Neural progenitor cell (in vitro differentiated cells): ENCODE results near the gene SERGEF. TPM values are rescaled to one million over a fixed set of nuclear protein-coding genes. Genes with fewer than 3 reads are reported as not detected.

Experiments
- DNase-seq: peaks from one replicate; pipeline ENCODE4 v3.0.0-alpha.2; 2016; ENCODE audit warnings: low spot score
- H2AFZ ChIP-seq: fragments of 200-600 bp; sonication (generic); replicated peaks from 2 replicates; pipeline ENCODE4 v1.6.1; 2016; ENCODE audit warnings: antibody characterized with exemption
- H3F3A ChIP-seq: fragments of 200-600 bp; sonication (generic); 2 replicates; pipeline ENCODE4 v1.6.1; 2016; ENCODE audit warnings: antibody characterized with exemption, low read depth
- H3K27ac ChIP-seq: fragments of 200-600 bp; sonication (generic); 2 replicates; pipeline ENCODE4 v1.5.1; 2016; ENCODE audit warnings: mild to moderate bottlenecking
- H3K27me3 ChIP-seq: fragments of 200-600 bp; sonication (generic); 2 replicates; pipeline ENCODE4 v1.6.1; 2016; ENCODE audit warnings: mild to moderate bottlenecking, moderate library complexity
- H3K36me3 ChIP-seq: fragments of 200-600 bp; sonication (generic); 2 replicates; pipeline ENCODE4 v1.5.1; 2016
- H3K4me1 ChIP-seq: fragments of 200-600 bp; sonication (generic); 2 replicates; pipeline ENCODE4 v1.6.1; 2016; ENCODE audit warnings: mixed run types
- H3K4me2 ChIP-seq: fragments of 200-600 bp; sonication (generic); 2 replicates; pipeline ENCODE4 v1.6.1; 2016
- H3K4me3 ChIP-seq: fragments of 200-600 bp; sonication (generic); 2 replicates; pipeline ENCODE4 v1.5.1; 2016
- H3K79me2 ChIP-seq: fragments of 200-600 bp; sonication (generic); 2 replicates; pipeline ENCODE4 v1.6.1; 2016; ENCODE audit warnings: low read depth
- H3K9ac ChIP-seq: fragments of 200-600 bp; sonication (generic); 2 replicates; pipeline ENCODE4 v1.6.1; 2016
- H3K9me3 ChIP-seq: fragments of 200-600 bp; sonication (generic); 2 replicates; pipeline ENCODE4 v1.5.1; 2016; ENCODE audit warnings: low read depth
- H4K20me1 ChIP-seq: fragments of 200-600 bp; sonication (generic); 2 replicates; pipeline ENCODE4 v1.6.1; 2016; ENCODE audit warnings: low read depth
- H3K27ac Mint-ChIP-seq: 3 replicates; pipeline ENCODE4 v1.8.0; 2021; ENCODE audit warnings: mixed read lengths
- H3K27me3 Mint-ChIP-seq: 2 replicates; pipeline ENCODE4 v1.8.0; 2022; ENCODE audit warnings: low read depth, mild to moderate bottlenecking, inconsistent platforms, moderate library complexity, mixed read lengths; ENCODE audit not compliant: insufficient read depth
- H3K36me3 Mint-ChIP-seq: 3 replicates; pipeline ENCODE4 v1.8.0; 2021; ENCODE audit warnings: mixed read lengths
- H3K4me1 Mint-ChIP-seq: 3 replicates; pipeline ENCODE4 v1.8.0; 2021; ENCODE audit warnings: mixed read lengths
- H3K4me3 Mint-ChIP-seq: 3 replicates; pipeline ENCODE4 v1.8.0; 2021; ENCODE audit warnings: mild to moderate bottlenecking, moderate library complexity, mixed read lengths
- H3K9me3 Mint-ChIP-seq: 3 replicates; pipeline ENCODE4 v1.8.0; 2020; ENCODE audit warnings: mixed read lengths
- CTCF ChIP-seq: fragments of 200-600 bp; sonication (generic); IDR thresholded peaks from 2 replicates; pipeline ENCODE4 v1.5.1; 2017; ENCODE audit warnings: antibody characterized with exemption, mild to moderate bottlenecking
- EZH2 ChIP-seq: fragments of 200-600 bp; sonication (generic); IDR thresholded peaks from 2 replicates; pipeline ENCODE4 v1.6.1; 2017; ENCODE audit warnings: antibody characterized with exemption, mild to moderate bottlenecking, moderate library complexity
- EZH2phosphoT487 ChIP-seq: fragments of 200-600 bp; sonication (generic); IDR thresholded peaks from 2 replicates; pipeline ENCODE4 v1.6.1; 2017; ENCODE audit warnings: antibody characterized with exemption
- total RNA-seq: library from RNA; depleted of rRNA; stranded (reverse); fragments of >200 nt; gene quantifications from 2 replicates; pipeline ENCODE4 v1.2.3, GENCODE V29; 2015; ENCODE audit warnings: low replicate concordance

The SERGEF gene
- total RNA-seq, 1 donor from 2014 or later: 35.1 TPM

- Mint-ChIP-seq H3K4me1 (peaks cover 25% of the 10 kb centered on the region), H3K27me3 (peaks cover 25% of the 10 kb centered on the region), H3K9me3 (no peaks in the 10 kb centered on the region), H3K4me3 (no peak overlapping the region), H3K36me3 (peaks cover 15% of the 10 kb centered on the region), H3K27ac (no peak overlapping the region)
- Histone ChIP-seq H3K4me2 (no peak overlapping the region), H3K9ac (no peak overlapping the region), H3K4me3 (no peak overlapping the region), H3K4me1 (peaks cover 23% of the 10 kb centered on the region), H3K9me3 (no peaks in the 10 kb centered on the region), H3K79me2 (no peaks in the 10 kb centered on the region), H4K20me1 (no peaks in the 10 kb centered on the region), H2AFZ (no peak overlapping the region), H3K36me3 (no peaks in the 10 kb centered on the region), H3F3A (no peaks in the 10 kb centered on the region), H3K27me3 (no peaks in the 10 kb centered on the region), H3K27ac (no peak overlapping the region)
- TF ChIP-seq EZH2: no peak
- no peak for TF ChIP-seq CTCF
- no peak for TF ChIP-seq EZH2phosphoT487
- DNase-seq: no peak
Measured at GRCh38 chr11:17775507-17776211, 237.2 kb downstream of the SERGEF start.

GRCh38 chr11:17775035-17775348 is 237.9 kb downstream of the SERGEF start:
- no peak overlapping the region for H3K27ac ChIP-seq
- peaks cover 22% of the 10 kb centered on the region for H3K27me3 Mint-ChIP-seq
- no peak for DNase-seq
- H2AFZ ChIP-seq: no peak overlapping the region
- peak overlapping the region; percentile 47 for H3K4me2 ChIP-seq
- H3K4me1 Mint-ChIP-seq: peaks cover 28% of the 10 kb centered on the region
- TF ChIP-seq CTCF: no peak
- TF ChIP-seq EZH2phosphoT487: no peak
- TF ChIP-seq EZH2: no peak
- H3K4me1 ChIP-seq: peaks cover 27% of the 10 kb centered on the region
- H3F3A ChIP-seq: no peaks in the 10 kb centered on the region
- no peaks in the 10 kb centered on the region for H3K9me3 ChIP-seq
- no peaks in the 10 kb centered on the region for H4K20me1 ChIP-seq
- no peaks in the 10 kb centered on the region for H3K9me3 Mint-ChIP-seq
- H3K36me3 Mint-ChIP-seq: peaks cover 14% of the 10 kb centered on the region
- no peaks in the 10 kb centered on the region for H3K79me2 ChIP-seq
- H3K9ac ChIP-seq: no peak overlapping the region
- no peak overlapping the region for H3K4me3 Mint-ChIP-seq
- H3K36me3 ChIP-seq: no peaks in the 10 kb centered on the region
- peak overlapping the region; percentile 20 for H3K27ac Mint-ChIP-seq
- no peaks in the 10 kb centered on the region for H3K27me3 ChIP-seq
- H3K4me3 ChIP-seq: no peak overlapping the region

- peak; percentile 89 for DNase-seq
- Histone ChIP-seq H3F3A (no peaks in the 10 kb centered on the region), H3K36me3 (no peaks in the 10 kb centered on the region), H3K27ac (no peak overlapping the region), H3K9ac (no peak overlapping the region), H3K4me1 (peaks cover 30% of the 10 kb centered on the region), H3K4me2 (peak overlapping the region; percentile 47), H2AFZ (no peak overlapping the region), H3K9me3 (no peaks in the 10 kb centered on the region), H3K4me3 (no peak overlapping the region), H4K20me1 (no peaks in the 10 kb centered on the region), H3K27me3 (no peaks in the 10 kb centered on the region), H3K79me2 (no peaks in the 10 kb centered on the region)
- Mint-ChIP-seq H3K4me1 (peaks cover 32% of the 10 kb centered on the region), H3K27ac (peak overlapping the region; percentile 20), H3K9me3 (no peaks in the 10 kb centered on the region), H3K36me3 (peaks cover 14% of the 10 kb centered on the region), H3K4me3 (no peak overlapping the region), H3K27me3 (peaks cover 22% of the 10 kb centered on the region)
- TF ChIP-seq CTCF (no peak), EZH2phosphoT487 (peak; percentile 36)
Measured at GRCh38 chr11:17774232-17775034, 238.4 kb downstream of the SERGEF start.
